BLaER1 treated with 17β-estradiol and CSF1 and Interleukin-3, amounts not matched to agents 10 nM and 100 nM (cell line): ENCODE data around the gene RAMP3.
"Not testable (repeated sequence)": the region's sequence is repeated elsewhere in the genome, so short reads cannot be mapped to it uniquely, and the experiment has no call there.

ENCODE experiments used
- H3K27ac ChIP-seq, 11 experiments: shearing (Covaris generic); formaldehyde crosslinking; 2 replicates each; pipeline ENCODE4 v1.8.1; 2022
- H3K27me3 ChIP-seq, 11 experiments: shearing (Covaris generic); formaldehyde crosslinking; 2 replicates each; pipeline ENCODE4 v1.8.1; 2022
- H3K36me3 ChIP-seq, 11 experiments: shearing (Covaris generic); formaldehyde crosslinking; 2 replicates each; pipeline ENCODE4 v1.8.1; 2022
- H3K4me1 ChIP-seq, 10 experiments: shearing (Covaris generic); formaldehyde crosslinking; 2 replicates each; pipeline ENCODE4 v1.8.1; 2022
- H3K4me2 ChIP-seq, 11 experiments: shearing (Covaris generic); formaldehyde crosslinking; 2 replicates each; pipeline ENCODE4 v1.8.1; 2022
- H3K4me3 ChIP-seq, 10 experiments: shearing (Covaris generic); formaldehyde crosslinking; 2 replicates each; pipeline ENCODE4 v1.8.1; 2022
- H3K9ac ChIP-seq, 11 experiments: shearing (Covaris generic); formaldehyde crosslinking; 2 replicates each; pipeline ENCODE4 v1.8.1; 2022
- H3K9me3 ChIP-seq, 11 experiments: shearing (Covaris generic); formaldehyde crosslinking; replicated peaks in 1 of 11; 2 replicates each; pipeline ENCODE4 v1.8.1; 2022
- H4K20me1 ChIP-seq, 11 experiments: shearing (Covaris generic); formaldehyde crosslinking; 2 replicates each; pipeline ENCODE4 v1.8.1; 2022
- Cebpa-rat ChIP-seq, 11 experiments: shearing (Covaris generic); IDR thresholded peaks; 2 replicates each; pipeline ENCODE4 v1.8.1; 2022

The RAMP3 gene

GRCh38 chr7:45151131-45151684 lies 6.4 kb upstream of the RAMP3 start:
- Histone ChIP-seq H3K27me3 (peaks cover under 1 to 7% (median 5%) of the 10 kb centered on the region in 11 experiments; a peak in 15 of 22 replicates), H3K27ac (no peak overlapping the region), H3K4me1 (peaks cover 9 to 32% (median 27%) of the 10 kb centered on the region in 10 experiments), H3K4me2 (no peak overlapping the region), H3K9me3 (no peaks in the 10 kb centered on the region), H3K36me3 (no peaks in the 10 kb centered on the region), H3K4me3 (no peak overlapping the region), H3K9ac (no peak overlapping the region), H4K20me1 (no peaks in the 10 kb centered on the region)
- no peak for TF ChIP-seq Cebpa-rat (IDR thresholded peaks at IDR 0.05)

- TF ChIP-seq Cebpa-rat (IDR thresholded peaks at IDR 0.05) = no peak
- H3K4me2 ChIP-seq = peak overlapping the region in 4 of 11 experiments; percentile 53 to 64 (median 58); a peak in 6 of 22 replicates
- no peak overlapping the region for H3K4me3 ChIP-seq
- no peak overlapping the region for H3K9ac ChIP-seq
- no peaks in the 10 kb centered on the region for H3K36me3 ChIP-seq
- no peaks in the 10 kb centered on the region for H3K9me3 ChIP-seq
- no peaks in the 10 kb centered on the region for H4K20me1 ChIP-seq
- no peak overlapping the region for H3K27ac ChIP-seq
- H3K27me3 ChIP-seq = peaks cover 8 to 15% (median 12%) of the 10 kb centered on the region in 11 experiments
- peaks cover 9 to 32% (median 27%) of the 10 kb centered on the region in 10 experiments for H3K4me1 ChIP-seq
Observed at GRCh38 chr7:45151967-45152366, 5.6 kb upstream of the RAMP3 start.

GRCh38 chr7:45153233-45153632 lies 4.4 kb upstream of the RAMP3 start:
- H3K4me2 ChIP-seq = peak overlapping the region; percentile 43 to 71 (median 58); a peak in 19 of 22 replicates
- no peak for TF ChIP-seq Cebpa-rat (IDR thresholded peaks at IDR 0.05)
- H3K4me3 ChIP-seq = no peak overlapping the region
- peak overlapping the region in 2 of 11 experiments; percentile 1 to 12; a peak in 1 of 22 replicates for H3K9ac ChIP-seq
- H3K27me3 ChIP-seq = peaks cover 20 to 27% (median 24%) of the 10 kb centered on the region in 11 experiments
- peaks cover 9 to 39% (median 30%) of the 10 kb centered on the region in 10 experiments for H3K4me1 ChIP-seq
- H3K9me3 ChIP-seq = no peaks in the 10 kb centered on the region
- H4K20me1 ChIP-seq = no peaks in the 10 kb centered on the region
- H3K36me3 ChIP-seq = no peaks in the 10 kb centered on the region
- H3K27ac ChIP-seq = peak overlapping the region in 5 of 11 experiments; percentile 10 to 43 (median 26); a peak in 6 of 22 replicates

- peak overlapping the region in 8 of 11 experiments; percentile 6 to 67 (median 60); a peak in 14 of 22 replicates for H3K4me2 ChIP-seq
- H3K9ac ChIP-seq, H3K9me3 ChIP-seq, H3K27ac ChIP-seq, H3K4me3 ChIP-seq, H3K36me3 ChIP-seq, H4K20me1 ChIP-seq: not testable (repeated sequence)
- peaks cover 27 to 34% (median 30%) of the 10 kb centered on the region in 11 experiments for H3K27me3 ChIP-seq
- H3K4me1 ChIP-seq = peaks cover 9 to 39% (median 30%) of the 10 kb centered on the region in 10 experiments
Observed at GRCh38 chr7:45153861-45154260, 3.7 kb upstream of the RAMP3 start.

- no peaks in the 10 kb centered on the region for H3K36me3 ChIP-seq
- H4K20me1 ChIP-seq = no peaks in the 10 kb centered on the region
- peaks cover 0 to 8% (median 0%) of the 10 kb centered on the region in 11 experiments; a peak in 3 of 22 replicates for H3K9me3 ChIP-seq
- TF ChIP-seq Cebpa-rat (IDR thresholded peaks at IDR 0.05) = no peak
- peaks cover 13 to 54% (median 40%) of the 10 kb centered on the region in 10 experiments for H3K4me1 ChIP-seq
- peaks cover 33 to 42% (median 36%) of the 10 kb centered on the region in 11 experiments for H3K27me3 ChIP-seq
- H3K9ac ChIP-seq = no peak overlapping the region
- H3K4me2 ChIP-seq = no peak overlapping the region
- H3K4me3 ChIP-seq = no peak overlapping the region
- H3K27ac ChIP-seq = no peak overlapping the region
Observed at GRCh38 chr7:45155357-45155900, 2.2 kb upstream of the RAMP3 start.

- Histone ChIP-seq H3K4me3 (no peak overlapping the region), H3K9ac (no peak overlapping the region), H3K9me3 (peaks cover 0 to 8% (median 0%) of the 10 kb centered on the region in 11 experiments; a peak in 3 of 22 replicates), H3K4me2 (no peak overlapping the region), H4K20me1 (no peaks in the 10 kb centered on the region), H3K27ac (no peak overlapping the region), H3K4me1 (peaks cover 19 to 59% (median 46%) of the 10 kb centered on the region in 10 experiments), H3K27me3 (peaks cover 33 to 42% (median 36%) of the 10 kb centered on the region in 11 experiments), H3K36me3 (no peaks in the 10 kb centered on the region)
- TF ChIP-seq Cebpa-rat (IDR thresholded peaks at IDR 0.05) = no peak
Observed at GRCh38 chr7:45155941-45156340, 1.6 kb upstream of the RAMP3 start.

GRCh38 chr7:45156516-45157272 lies 897 bp upstream of the RAMP3 start:
- Histone ChIP-seq H3K27ac (no peak overlapping the region), H3K27me3 (peaks cover 33 to 42% (median 36%) of the 10 kb centered on the region in 11 experiments), H3K4me2 (peak overlapping the region in 5 of 11 experiments; percentile 11 to 66 (median 61); a peak in 4 of 22 replicates), H3K4me3 (no peak overlapping the region), H3K9me3 (peaks cover 0 to 8% (median 0%) of the 10 kb centered on the region in 11 experiments; a peak in 3 of 22 replicates), H3K9ac (no peak overlapping the region), H3K4me1 (peaks cover 26 to 67% (median 53%) of the 10 kb centered on the region in 10 experiments), H3K36me3 (no peaks in the 10 kb centered on the region), H4K20me1 (no peaks in the 10 kb centered on the region)
- TF ChIP-seq Cebpa-rat (IDR thresholded peaks at IDR 0.05) = no peak

- Histone ChIP-seq H3K27me3 (peaks cover 33 to 42% (median 36%) of the 10 kb centered on the region in 11 experiments), H3K4me1 (peaks cover 26 to 69% (median 55%) of the 10 kb centered on the region in 10 experiments), H3K27ac (no peak overlapping the region), H3K4me2 (peak overlapping the region in 5 of 11 experiments; percentile 11 to 66 (median 61); a peak in 5 of 22 replicates), H4K20me1 (no peaks in the 10 kb centered on the region), H3K9me3 (peaks cover 0 to 8% (median 0%) of the 10 kb centered on the region in 11 experiments; a peak in 3 of 22 replicates), H3K9ac (no peak overlapping the region), H3K36me3 (no peaks in the 10 kb centered on the region), H3K4me3 (no peak overlapping the region)
- no peak for TF ChIP-seq Cebpa-rat (IDR thresholded peaks at IDR 0.05)
Observed at GRCh38 chr7:45157286-45157652, 322 bp upstream of the RAMP3 start.

GRCh38 chr7:45158471-45158870 lies 880 bp downstream of the RAMP3 start:
- no peak overlapping the region for H3K27ac ChIP-seq
- no peak overlapping the region for H3K9ac ChIP-seq
- H4K20me1 ChIP-seq = no peaks in the 10 kb centered on the region
- peaks cover 33 to 42% (median 36%) of the 10 kb centered on the region in 11 experiments for H3K27me3 ChIP-seq
- peaks cover 2 to 13% (median 5%) of the 10 kb centered on the region in 11 experiments; a peak in 19 of 22 replicates for H3K9me3 ChIP-seq
- peaks cover 18 to 59% (median 43%) of the 10 kb centered on the region in 10 experiments for H3K4me1 ChIP-seq
- H3K4me2 ChIP-seq = no peak overlapping the region
- H3K36me3 ChIP-seq = no peaks in the 10 kb centered on the region
- no peak for TF ChIP-seq Cebpa-rat (IDR thresholded peaks at IDR 0.05)
- no peak overlapping the region for H3K4me3 ChIP-seq
